HS-5 (cell line): Measurements from ENCODE around the gene CASZ1.

Experiments used
- DNase-seq: peaks from one replicate; pipeline ENCODE4 v3.0.0-alpha.2; 2012; ENCODE audit warnings: low read depth

CASZ1 gene

GRCh38 chr1:10795276-10796021 lies 997 bp downstream of the CASZ1 start:
- DNase-seq, result no peak

- DNase-seq, result no peak
Observed at GRCh38 chr1:10794724-10795275, 1.6 kb downstream of the CASZ1 start.

GRCh38 chr1:10793129-10793651 lies 3.3 kb downstream of the CASZ1 start:
- DNase-seq, result no peak

- no peak for DNase-seq
Observed at GRCh38 chr1:10791105-10791951, 5.1 kb downstream of the CASZ1 start.

- no peak for DNase-seq
Observed at GRCh38 chr1:10789803-10790702, 6.4 kb downstream of the CASZ1 start.

GRCh38 chr1:10789047-10789791 lies 7.2 kb downstream of the CASZ1 start:
- DNase-seq, result no peak

- no peak for DNase-seq
Observed at GRCh38 chr1:10788592-10789006, 7.8 kb downstream of the CASZ1 start.

- no peak for DNase-seq
Observed at GRCh38 chr1:10787286-10787685, 9.2 kb downstream of the CASZ1 start.

- DNase-seq, result no peak
Observed at GRCh38 chr1:10785728-10786638, 10.5 kb downstream of the CASZ1 start.

- DNase-seq, result no peak
Observed at GRCh38 chr1:10784998-10785727, 11.3 kb downstream of the CASZ1 start.

GRCh38 chr1:10782491-10783244 lies 13.8 kb downstream of the CASZ1 start:
- no peak for DNase-seq

- DNase-seq, result no peak
Observed at GRCh38 chr1:10781137-10781536, 15.3 kb downstream of the CASZ1 start.

GRCh38 chr1:10779841-10780240 lies 16.6 kb downstream of the CASZ1 start:
- DNase-seq, result no peak

GRCh38 chr1:10779201-10779600 lies 17.2 kb downstream of the CASZ1 start:
- no peak for DNase-seq

GRCh38 chr1:10778640-10779039 lies 17.8 kb downstream of the CASZ1 start:
- DNase-seq, result no peak

- DNase-seq, result no peak
Observed at GRCh38 chr1:10777749-10778574, 18.5 kb downstream of the CASZ1 start.

GRCh38 chr1:10776190-10776905 lies 20.1 kb downstream of the CASZ1 start:
- DNase-seq, result no peak
